ENCODE data around the gene RNLS.
"Not testable (repeated sequence)": the region's sequence is repeated elsewhere in the genome, so short reads cannot be mapped to it uniquely, and the experiment has no call there.

The RNLS gene

DNA sequence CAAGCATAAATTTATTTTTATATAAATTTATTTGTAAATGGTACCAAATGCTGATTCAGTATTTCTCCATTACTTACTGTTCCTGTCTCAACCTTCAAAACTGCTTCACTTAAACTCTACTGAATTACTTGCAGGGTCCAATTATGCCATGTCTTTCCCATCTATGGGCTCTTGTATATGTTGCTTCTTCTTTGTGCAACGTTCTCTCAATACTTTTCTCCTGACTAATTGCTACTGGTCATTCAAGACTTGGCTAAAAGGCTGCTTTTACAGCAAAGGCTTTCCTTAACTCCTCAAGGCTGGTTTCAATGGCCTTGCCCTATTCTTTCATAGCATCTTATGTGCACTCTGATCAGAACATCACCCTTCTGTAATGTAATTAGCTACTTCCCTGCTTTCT lies 67.9 kb downstream of the RNLS start:
- DNase-seq: no peak

- DNase-seq: no peak
Measured at GRCh38 chr10:88512599-88512998, 70.5 kb downstream of the RNLS start.

GRCh38 chr10:88508796-88509195 lies 74.3 kb downstream of the RNLS start:
- DNase-seq: no peak

GRCh38 chr10:88507826-88508453 lies 75.2 kb downstream of the RNLS start:
- DNase-seq: no peak

GRCh38 chr10:88507404-88507803 lies 75.7 kb downstream of the RNLS start:
- no peak for DNase-seq

- DNase-seq: no peak
Measured at GRCh38 chr10:88505680-88506215, 77.4 kb downstream of the RNLS start.

DNA sequence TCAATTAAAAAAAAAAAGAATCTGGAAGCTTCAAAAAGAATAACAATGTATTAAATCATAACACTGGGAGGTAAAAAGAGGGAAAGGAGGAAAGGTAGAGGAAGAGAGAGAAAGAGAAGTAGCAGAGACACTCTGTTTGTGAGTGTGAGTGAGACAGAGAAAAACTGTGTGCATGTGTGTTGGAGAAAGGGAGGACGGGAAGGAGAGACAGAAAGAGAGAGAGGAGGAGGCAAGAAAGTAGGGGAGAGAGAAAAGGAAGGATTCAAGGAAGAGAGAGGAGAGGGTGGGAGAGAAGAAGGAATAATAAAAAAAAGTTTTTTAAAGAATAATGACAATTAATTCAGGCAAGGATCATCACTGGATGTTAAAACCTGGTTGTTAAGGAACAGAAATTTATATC lies 77.9 kb downstream of the RNLS start:
- no peak for DNase-seq

DNA sequence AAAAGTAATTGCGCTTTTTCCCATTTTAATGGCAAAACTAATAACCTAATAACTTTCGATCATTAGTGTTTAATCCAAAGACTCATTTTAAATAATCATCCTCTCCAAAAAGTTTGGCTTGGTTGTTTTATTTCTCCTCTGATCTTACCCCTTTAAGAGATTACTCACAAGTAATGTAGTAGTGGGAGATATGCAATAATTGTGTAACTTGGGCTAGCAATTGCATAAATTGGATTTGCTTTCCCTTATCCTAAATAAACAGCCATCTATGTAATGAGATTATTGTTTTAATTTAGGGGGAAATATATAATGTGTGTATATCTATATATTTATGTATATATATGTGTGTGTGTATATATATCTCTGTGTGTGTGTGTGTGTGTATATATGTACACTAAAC lies 82.5 kb downstream of the RNLS start:
- DNase-seq: no peak

GRCh38 chr10:88499569-88500470 lies 83.3 kb downstream of the RNLS start:
- no peak for DNase-seq

- no peak for DNase-seq
Measured at GRCh38 chr10:88497913-88498312, 85.2 kb downstream of the RNLS start.

- DNase-seq: no peak
Measured at GRCh38 chr10:88494537-88494936, 88.6 kb downstream of the RNLS start.

DNA sequence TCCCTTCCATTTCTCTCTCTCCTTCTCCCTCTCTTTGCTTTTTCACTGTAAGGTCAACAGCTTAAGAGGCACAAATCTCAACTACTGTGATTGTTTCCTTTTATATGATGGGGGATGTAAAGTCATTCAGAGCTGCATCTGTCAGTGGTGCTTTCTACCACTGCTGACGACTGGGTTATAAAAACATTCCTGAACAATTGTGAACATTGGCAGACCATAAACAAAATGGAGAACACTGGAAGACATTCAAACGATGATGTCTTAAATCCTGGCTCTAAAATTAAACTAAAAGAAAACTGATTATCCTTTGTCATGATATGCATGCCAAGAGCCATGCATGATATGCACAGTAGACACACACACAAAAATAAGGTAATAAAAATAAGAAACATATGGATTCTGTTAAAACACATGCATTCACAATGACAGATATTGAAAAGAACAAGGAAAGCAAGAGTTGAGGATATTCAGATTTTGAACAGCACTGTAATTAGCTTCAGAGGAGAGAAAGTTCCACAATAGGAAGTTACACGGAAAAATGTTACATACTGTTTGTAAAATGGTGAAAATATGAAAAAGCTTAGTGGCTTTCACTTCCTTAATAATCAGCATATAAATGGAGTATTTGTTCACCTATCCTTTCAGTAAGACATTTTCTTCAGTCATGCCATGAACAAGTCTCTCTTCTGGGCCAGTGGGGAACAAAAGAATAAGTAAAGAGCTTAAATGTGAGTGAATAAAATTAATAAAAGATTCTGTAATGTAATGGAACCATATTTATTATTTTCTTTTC lies 89.2 kb downstream of the RNLS start:
- no peak for DNase-seq

- no peak for DNase-seq
Measured at GRCh38 chr10:88491314-88491713, 91.8 kb downstream of the RNLS start.

DNA sequence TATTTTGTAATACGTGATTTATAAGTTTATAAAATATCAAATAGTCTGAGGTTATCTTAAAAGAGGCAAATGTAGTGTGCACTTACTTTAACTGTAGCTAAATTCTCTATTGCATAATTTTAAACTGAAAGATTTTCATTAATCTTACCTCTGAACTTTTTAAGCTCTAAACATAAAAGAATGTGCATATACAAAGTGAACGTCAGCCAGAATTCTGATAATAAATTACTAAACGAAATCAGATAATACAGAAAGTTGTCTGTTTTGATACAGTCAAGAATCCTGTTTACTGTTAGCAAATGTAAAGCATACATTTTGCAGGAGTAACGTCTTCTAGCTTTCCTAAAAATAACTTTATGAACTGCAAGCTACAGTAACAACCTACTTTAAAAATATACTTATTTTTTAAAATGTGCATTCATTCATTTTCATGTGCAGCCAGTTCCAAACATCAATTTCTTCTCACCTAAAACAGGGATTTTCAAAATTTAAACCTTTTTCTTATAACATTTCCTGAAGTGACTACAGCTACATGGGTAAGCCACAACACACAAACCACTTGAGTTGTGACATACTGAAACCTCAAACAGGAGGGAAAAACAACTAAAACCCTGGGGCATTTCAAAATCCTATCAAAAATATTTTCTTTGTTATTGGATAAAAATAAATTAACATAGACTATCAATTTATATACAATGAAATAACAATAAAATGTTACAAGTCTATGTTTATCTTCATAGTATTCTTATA lies 92.7 kb downstream of the RNLS start:
- no peak for DNase-seq

- DNase-seq: no peak
Measured at GRCh38 chr10:88489107-88489506, 94.0 kb downstream of the RNLS start.

DNA sequence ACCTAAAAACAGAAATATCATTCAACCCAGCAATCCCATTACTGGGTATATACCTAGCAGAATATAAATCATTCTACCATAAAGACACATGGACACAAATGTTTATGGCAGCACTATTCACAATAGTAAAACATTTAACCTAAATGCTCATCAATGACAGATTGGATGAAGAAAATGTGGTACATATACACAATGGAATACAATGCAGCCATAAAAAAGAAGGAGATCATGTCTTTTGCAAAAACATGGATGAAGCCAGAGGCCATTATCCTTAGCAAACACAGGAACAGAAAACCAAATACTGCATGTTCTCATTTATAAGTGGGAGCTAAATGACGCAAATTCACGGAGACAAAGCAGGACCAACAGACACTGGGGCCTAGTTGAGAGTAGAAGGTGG lies 96.3 kb downstream of the RNLS start:
- DNase-seq: not testable (repeated sequence)

- DNase-seq: no peak
Measured at GRCh38 chr10:88482220-88482619, 100.9 kb downstream of the RNLS start.

- no peak for DNase-seq
Measured at GRCh38 chr10:88478256-88478655, 104.9 kb downstream of the RNLS start.

- no peak for DNase-seq
Measured at GRCh38 chr10:88477343-88478085, 105.6 kb downstream of the RNLS start.

DNA sequence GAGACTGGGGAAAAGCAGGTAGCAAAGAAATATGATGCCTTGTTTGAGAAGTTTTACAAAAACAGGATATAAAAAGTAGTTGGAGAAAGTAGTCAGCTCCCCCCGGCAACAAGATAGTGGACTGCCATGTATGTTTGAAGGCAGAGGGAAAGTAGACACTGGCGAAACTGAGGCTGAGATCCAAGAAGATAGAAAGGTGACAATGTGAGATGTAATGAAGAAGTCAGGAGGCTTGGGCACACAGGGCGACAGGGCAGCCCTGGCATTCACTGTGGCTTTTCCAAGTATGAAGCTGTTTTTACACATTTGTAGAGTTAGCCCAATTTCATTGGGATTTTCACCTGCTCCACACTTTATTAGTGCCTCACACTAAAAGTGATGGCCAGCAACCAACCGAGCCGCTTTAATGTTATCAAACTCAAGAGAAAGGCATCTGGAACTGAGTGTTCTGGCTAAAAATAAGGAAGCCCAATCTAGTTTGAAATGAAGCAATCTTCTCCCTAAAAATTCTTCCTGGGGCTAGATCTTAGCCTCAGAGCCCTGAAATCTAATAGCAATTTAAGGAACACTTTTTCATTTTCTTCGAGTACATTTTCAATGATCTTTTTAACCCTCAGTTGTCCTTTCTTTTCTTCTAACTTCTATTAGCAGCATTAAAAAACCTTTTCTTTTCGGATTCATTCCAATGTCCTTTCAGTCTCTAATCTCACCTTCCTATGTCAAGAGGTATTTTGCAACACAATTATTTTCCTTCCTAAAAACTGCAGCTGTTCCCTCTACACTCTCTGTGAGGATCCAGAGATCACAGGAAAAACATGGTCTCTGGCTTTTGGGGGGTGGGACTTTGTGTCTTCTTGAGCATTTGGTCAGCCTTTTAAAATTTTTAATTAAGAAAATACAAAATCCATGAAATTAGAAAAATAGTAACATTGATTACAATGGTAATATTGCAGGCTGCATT lies 108.0 kb downstream of the RNLS start:
- DNase-seq: no peak

All from NCI-H187 (cell line).